AG08395 (cell line): ENCODE data around the gene KANK2.
A peak's percentile ranks its signal among the peaks of the same experiment; 100 is the strongest.
"Not testable (repeated sequence)": the region's sequence is repeated elsewhere in the genome, so short reads cannot be mapped to it uniquely, and the experiment has no call there.

Source experiments
- DNase-seq: peaks from one replicate; pipeline ENCODE4 v3.0.0; 2012; ENCODE audit warnings: mixed read lengths, low spot score

The KANK2 gene

DNA sequence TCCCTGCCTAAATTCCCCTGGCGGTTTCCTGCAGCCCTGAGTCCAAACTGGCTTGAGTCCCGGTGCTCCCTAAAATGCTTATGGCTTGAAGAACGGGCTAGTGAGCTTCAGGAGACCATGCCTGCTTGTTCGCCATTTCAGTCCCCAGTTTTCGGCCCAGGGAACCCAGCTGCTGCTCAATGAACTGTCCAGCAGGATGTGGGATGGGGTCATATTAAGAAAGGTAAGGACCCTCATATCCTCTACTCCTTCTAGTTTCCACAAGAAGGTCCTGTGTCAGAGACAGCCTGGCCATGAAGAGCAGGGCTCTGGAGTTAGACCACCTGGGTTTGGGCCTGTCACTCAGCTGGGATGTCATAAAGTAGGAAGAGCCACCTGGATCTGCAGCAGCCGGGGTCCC lies 24.8 kb downstream of the KANK2 start:
- no peak for DNase-seq

DNA sequence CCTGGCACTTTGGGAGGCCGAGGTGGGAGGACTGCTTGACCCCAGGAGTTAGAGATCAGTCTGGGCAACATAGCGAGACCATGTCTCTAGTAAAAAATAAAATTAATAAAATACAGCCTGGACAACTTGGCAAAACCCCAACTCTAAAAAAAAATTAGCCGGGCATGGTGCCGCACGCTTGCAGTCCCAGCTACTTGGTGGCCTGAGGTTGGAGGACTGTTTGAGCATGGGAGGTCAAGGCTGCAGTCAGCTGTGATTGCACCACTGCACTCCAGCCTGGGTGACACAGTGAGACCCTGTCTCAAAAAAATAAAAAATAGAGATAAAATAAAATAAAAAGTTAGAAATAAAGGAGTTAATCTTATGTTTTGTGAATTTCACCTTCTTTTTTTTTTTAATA lies 26.2 kb downstream of the KANK2 start:
- no peak for DNase-seq

DNA sequence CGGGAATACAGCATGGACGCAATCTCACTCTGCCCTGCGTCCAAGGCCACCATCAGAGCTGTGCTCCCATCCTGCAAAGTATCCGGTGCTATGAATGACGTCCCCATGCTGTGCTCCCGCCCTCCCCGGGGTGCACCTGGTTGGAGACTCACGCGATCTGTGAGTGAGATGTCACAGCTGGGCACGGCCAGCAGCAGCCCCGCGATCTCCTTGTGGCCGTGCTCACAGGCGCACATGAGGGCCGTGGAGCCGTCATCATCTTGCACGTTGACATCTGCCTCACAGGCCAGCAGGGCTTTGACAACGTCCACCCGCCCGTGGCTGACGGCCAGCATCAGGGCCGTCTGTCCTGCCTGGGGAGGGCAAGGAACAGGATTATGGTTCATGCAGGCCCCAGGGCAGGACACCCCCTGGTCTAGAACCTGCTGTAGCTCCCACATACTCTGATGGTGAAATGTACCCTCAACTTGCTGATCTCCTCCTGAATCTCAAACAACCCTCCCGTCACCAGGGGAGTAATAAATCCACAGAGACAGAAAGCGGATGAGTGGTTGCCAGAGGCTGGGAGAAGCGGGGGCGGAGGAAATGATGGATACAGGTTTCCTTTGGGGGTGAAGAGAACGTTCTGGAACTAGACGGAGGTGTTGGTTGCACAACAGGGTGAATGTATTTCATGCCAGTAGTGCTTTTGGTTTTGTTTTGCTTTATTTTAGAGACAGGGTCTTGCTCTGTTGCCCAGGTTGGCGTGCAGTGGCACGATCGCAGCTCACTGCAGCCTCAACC lies 27.3 kb downstream of the KANK2 start:
- no peak for DNase-seq

- peak; percentile 88 for DNase-seq
Observed at GRCh38 chr19:11168568-11168967, 28.8 kb downstream of the KANK2 start.

DNA sequence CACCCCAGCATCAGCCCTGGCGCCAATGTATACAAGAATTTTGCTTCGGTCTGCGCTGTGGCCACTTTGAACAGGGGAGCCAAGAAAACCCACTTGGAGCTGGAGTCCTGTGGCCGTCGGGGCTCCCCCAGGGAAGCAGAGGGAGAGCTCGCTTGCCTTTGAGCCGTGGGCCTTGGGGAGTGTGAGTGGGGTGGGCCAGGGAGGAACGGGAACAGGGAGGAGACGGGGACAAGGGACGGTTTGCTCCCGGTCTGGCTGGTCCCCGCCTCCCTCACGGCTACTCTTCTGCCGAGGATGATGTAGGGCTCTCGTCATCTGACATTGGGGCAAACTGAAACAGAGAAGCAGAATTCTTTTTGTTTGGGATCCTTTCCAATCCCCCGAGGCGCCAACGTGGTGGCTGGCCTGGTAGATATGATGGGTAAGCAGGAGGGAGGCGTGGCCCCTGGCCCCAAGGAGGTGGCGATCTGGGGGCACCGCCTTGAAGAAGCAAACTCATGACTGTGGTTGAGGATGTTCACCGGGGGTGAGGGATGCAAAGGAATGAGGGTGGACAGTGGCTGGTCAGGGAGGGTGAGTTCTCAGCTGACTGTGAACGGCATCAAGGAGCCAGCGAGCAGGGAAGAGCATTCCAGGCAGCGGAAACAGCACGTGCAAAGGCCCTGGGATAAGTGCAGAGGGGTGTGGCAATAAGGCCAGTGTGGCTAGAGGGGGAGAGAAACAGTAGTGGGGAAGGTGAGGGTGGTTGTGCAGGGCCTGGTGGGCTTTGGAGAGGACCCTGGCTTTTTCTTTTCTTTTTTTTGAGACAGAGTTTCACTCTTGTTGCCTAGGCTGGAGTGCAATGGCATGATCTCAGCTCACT lies 30.8 kb downstream of the KANK2 start:
- DNase-seq, result peak; percentile 73

DNA sequence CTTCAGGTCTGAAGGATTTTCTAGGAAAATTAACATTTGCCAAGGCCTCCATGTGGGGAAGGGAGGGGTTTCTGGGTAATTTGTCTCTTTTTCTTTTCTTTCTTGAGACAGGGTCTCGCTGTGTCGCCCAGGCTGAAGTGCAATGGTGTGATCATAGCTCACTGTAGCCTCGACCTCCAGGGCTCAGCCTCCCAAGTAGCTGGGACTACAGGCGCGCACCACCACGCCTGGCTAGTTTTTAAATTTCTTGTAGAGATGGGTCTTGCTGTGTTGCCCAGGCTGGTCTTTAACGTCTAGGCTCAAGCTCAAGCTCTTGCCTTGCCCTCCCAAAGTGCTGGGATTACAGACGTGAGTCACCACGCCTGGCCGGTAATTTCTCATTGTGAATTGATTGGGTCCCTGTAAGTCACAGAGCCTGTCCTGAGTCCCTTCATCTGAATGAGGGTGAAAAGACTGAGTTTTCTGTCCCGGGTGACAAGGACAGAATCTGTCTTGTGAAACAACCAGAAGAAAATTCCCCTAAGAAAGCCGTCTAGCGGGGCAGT lies 31.8 kb downstream of the KANK2 start:
- no peak for DNase-seq

- DNase-seq, result peak; percentile 80
Observed at GRCh38 chr19:11164879-11165406, 32.4 kb downstream of the KANK2 start.

DNA sequence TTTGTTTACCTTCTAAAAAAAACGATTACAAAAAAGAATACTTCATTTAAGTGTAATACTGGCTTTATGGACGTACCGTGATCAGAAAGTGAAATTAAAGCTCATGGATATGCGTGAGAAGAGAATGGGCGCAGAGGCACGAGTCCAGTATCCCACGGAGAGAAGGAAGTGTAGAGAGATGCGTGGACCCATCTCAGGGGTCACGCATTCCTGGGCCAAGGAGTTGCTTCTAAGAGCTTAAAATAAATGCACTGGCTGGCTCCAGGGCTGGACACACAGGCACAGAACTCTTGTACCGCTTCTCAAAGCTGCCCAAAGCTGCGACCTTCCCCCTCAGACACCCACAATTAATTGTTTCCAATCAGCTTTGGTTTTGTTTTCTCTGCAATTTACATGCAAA lies 33.0 kb downstream of the KANK2 start:
- no peak for DNase-seq

GRCh38 chr19:11160440-11160768 lies 36.9 kb downstream of the KANK2 start:
- DNase-seq, result not testable (repeated sequence)

DNA sequence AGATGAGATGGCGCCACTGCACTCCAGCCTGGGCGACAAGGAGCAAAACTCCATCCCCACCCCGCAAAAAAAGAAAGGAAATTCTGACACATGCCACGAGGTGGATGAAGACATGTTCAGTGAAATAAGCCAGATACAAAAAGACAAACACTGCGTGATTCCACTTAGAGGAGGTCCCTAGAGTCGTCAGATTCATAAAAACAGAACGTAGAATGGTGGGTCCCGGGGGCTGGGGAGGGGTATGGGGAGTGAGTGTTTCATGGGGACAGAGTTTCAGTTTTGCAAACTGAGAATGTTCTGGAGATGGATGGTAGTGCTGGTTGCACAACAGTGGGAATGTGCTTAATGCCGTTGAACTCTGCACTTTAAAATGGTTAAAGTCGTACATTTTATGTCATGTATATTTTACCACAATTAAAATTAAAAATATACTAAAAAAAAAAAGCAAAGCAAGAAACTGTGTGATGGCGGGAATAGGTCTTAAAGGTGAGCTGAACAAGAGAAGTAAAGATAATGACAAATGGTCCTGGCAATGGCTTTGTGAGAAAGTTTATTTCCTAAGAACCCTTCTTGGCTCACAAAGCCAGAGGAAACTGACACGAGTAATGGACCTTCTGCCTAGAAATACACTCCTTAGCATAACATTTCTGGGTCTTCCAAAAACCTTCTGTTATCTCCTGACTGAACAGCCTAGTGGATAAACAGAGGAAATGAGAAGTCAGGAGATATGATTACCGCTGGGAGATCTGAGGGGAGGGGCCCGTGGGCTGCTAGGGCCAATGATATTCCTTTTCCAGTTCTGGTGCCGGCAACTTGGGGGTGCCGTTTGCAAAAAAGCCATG lies 37.5 kb downstream of the KANK2 start:
- no peak for DNase-seq

- DNase-seq, result peak; percentile 100
Observed at GRCh38 chr19:11155373-11156120, 41.8 kb downstream of the KANK2 start, which contains the start of gene SPC24. SPC24 (minus strand) TSS chr19:11155782; CDS start chr19:11155776, 6 bp downstream.

GRCh38 chr19:11154683-11155047 lies 42.7 kb downstream of the KANK2 start:
- no peak for DNase-seq

DNA sequence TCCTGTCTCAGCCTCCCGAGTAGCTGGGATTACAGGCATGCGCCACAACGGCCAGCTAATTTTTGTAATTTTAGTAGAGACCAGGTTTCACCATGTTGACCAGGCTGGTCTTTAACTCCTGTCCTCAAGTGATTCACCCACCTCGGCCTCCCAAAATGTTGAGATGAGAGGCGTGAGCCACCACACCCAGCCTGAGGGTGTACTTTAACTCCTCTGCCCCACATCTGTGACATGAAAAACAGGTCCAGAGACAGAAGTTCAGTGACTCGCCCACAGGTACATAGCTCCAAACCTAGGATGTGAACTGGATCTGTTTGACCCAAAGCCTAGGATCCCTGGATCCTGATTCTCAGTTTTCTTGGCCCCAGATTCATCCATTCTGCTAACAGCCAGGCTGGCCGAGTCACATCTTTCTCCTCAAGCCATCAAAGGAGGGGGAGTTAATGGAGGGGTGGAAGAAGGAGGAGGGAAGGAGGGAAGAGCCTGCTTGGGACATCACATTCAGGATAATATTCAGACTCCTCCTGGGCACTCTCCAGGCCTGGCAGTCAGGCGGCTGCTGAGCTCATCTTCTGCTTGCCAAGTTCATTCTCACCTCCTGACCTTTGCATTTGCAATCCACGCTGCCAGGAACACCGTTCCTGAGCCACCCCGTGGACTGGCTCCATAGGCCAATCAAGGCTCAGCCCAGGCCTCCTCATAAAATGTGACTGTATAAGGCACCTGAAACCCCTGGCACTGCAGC lies 44.9 kb downstream of the KANK2 start:
- DNase-seq, result peak; percentile 53

DNA sequence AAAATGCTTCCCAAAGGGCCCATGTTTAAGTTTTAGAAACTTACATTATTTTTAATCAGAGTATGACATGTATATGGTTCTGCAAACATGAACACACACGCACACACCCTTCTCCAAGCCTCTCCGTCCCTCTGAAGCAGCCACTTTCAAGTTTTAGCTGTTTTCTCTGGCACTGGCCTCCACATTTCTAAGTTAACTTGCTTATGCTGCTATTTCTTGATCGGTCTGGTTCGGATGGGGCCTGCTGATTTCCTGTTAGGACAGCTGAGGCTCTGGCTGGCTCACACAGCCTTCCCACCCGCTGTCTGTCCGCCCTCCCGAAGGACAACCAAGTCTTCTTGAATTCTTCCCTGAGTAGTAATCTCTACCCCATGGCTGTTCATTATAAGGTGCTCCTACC lies 46.2 kb downstream of the KANK2 start:
- DNase-seq, result no peak

- no peak for DNase-seq
Observed at GRCh38 chr19:11148001-11148400, 49.3 kb downstream of the KANK2 start.

GRCh38 chr19:11145536-11145924 lies 51.8 kb downstream of the KANK2 start:
- no peak for DNase-seq

- peak; percentile 94 for DNase-seq
Observed at GRCh38 chr19:11142528-11143171, 54.7 kb downstream of the KANK2 start.

GRCh38 chr19:11141937-11142527 lies 55.3 kb downstream of the KANK2 start:
- DNase-seq, result no peak

GRCh38 chr19:11140896-11141295 lies 56.4 kb downstream of the KANK2 start:
- no peak for DNase-seq
